Measurements from ENCODE around the gene SIPA1L3. TPM values are rescaled to one million over a fixed set of nuclear protein-coding genes. Genes with fewer than 3 reads are reported as not detected.

The SIPA1L3 gene
- polyA plus RNA-seq, 1 of the 3 experiments (the other 2 are of a cell fraction): 11.6 TPM

DNA sequence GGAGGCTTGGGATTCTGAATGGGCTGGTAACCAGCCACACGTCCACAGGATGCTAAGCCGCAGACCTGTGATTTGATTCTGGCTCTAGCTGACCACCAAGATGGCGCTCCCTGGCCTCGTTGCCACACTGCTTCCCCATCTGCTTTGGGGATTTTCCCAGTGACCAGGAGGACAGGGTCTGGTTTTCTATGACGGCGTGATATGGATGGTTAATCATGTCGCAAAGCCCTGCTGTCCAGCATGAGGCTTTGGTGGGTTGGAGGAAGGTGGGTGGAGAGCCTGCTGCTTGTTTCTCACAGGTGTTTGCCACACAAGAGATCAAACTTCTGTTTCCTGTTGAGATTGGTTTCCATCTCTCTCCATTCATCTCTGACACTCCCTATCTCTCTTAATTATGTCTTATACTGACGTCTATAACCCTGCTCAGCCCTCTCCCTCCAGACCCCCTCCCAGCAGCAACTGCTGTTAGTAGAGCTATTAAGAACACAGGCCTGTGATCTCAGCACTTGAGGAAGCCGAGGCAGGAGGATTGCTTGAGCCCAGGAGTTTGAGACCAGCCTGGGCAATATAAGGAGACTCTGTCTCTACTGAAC is 102.7 kb downstream of the SIPA1L3 start (continued):
- no peak for TF ChIP-seq CHD2 (IDR thresholded peaks at IDR 0.05; ENCODE audit: low read length, partially characterized antibody)
- TF ChIP-seq, protein P1, sequence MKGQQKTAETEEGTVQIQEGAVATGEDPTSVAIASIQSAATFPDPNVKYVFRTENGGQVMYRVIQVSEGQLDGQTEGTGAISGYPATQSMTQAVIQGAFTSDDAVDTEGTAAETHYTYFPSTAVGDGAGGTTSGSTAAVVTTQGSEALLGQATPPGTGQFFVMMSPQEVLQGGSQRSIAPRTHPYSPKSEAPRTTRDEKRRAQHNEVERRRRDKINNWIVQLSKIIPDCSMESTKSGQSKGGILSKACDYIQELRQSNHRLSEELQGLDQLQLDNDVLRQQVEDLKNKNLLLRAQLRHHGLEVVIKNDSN (IDR thresholded peaks at IDR 0.05; ENCODE audit: borderline replicate concordance, low read depth): no peak
- no peak for TF ChIP-seq SMC3 (IDR thresholded peaks at IDR 0.05; ENCODE audit: low read depth, low read length)
- TF ChIP-seq, protein P2, sequence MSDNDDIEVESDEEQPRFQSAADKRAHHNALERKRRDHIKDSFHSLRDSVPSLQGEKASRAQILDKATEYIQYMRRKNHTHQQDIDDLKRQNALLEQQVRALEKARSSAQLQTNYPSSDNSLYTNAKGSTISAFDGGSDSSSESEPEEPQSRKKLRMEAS (IDR thresholded peaks at IDR 0.05; ENCODE audit: low read depth): no peak
- no peak for TF ChIP-seq POLR2AphosphoS5 (IDR thresholded peaks at IDR 0.05; ENCODE audit: low read depth, low read length)

DNA sequence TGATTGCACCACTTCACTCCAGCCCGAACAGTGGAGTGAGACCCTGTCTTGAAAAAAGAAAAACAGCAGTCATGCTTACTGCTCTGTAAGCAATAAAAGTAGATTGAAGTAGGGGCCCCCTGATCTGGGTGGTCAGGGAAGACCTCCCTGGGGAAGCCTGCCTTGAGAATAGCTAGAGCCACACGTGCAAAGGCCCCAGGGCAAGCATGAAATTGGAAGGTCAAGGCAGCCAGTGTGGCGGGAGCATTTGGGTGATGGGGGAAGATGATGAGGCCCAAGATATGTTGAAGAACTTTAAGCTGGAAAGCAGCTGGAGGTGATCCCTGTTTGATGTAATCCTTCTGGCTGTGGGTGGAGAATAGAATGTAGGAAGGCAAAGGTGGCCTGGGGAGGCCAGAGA is 104.4 kb downstream of the SIPA1L3 start:
- no peak for TF ChIP-seq FOSL2 (IDR thresholded peaks at IDR 0.05; ENCODE audit: borderline replicate concordance, low read depth)
- TF ChIP-seq RXRA (IDR thresholded peaks at IDR 0.05; ENCODE audit: borderline replicate concordance, low read depth): no peak
- no peak for TF ChIP-seq GABPA (IDR thresholded peaks at IDR 0.05; ENCODE audit: low read depth)
- no peak for TF ChIP-seq MEF2A (IDR thresholded peaks at IDR 0.05; ENCODE audit: borderline replicate concordance, low read depth)
- no peak for TF ChIP-seq FOXM1 (IDR thresholded peaks at IDR 0.05; ENCODE audit: low read depth)
- TF ChIP-seq, protein P3, sequence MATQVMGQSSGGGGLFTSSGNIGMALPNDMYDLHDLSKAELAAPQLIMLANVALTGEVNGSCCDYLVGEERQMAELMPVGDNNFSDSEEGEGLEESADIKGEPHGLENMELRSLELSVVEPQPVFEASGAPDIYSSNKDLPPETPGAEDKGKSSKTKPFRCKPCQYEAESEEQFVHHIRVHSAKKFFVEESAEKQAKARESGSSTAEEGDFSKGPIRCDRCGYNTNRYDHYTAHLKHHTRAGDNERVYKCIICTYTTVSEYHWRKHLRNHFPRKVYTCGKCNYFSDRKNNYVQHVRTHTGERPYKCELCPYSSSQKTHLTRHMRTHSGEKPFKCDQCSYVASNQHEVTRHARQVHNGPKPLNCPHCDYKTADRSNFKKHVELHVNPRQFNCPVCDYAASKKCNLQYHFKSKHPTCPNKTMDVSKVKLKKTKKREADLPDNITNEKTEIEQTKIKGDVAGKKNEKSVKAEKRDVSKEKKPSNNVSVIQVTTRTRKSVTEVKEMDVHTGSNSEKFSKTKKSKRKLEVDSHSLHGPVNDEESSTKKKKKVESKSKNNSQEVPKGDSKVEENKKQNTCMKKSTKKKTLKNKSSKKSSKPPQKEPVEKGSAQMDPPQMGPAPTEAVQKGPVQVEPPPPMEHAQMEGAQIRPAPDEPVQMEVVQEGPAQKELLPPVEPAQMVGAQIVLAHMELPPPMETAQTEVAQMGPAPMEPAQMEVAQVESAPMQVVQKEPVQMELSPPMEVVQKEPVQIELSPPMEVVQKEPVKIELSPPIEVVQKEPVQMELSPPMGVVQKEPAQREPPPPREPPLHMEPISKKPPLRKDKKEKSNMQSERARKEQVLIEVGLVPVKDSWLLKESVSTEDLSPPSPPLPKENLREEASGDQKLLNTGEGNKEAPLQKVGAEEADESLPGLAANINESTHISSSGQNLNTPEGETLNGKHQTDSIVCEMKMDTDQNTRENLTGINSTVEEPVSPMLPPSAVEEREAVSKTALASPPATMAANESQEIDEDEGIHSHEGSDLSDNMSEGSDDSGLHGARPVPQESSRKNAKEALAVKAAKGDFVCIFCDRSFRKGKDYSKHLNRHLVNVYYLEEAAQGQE (IDR thresholded peaks at IDR 0.05; ENCODE audit: low read depth, low read length): no peak
- TF ChIP-seq RCOR1 (IDR thresholded peaks at IDR 0.05; ENCODE audit: low read length): no peak
- peaks cover 57% of the 10 kb centered on the region for H3K79me2 ChIP-seq (ENCODE audit: insufficient read depth)
- no peak overlapping the region for H3K4me2 ChIP-seq
- POLR2A ChIA-PET: no interaction called here
- no peaks in the 10 kb centered on the region for H4K20me1 ChIP-seq (ENCODE audit: insufficient read depth)
- peaks cover 0 to 3% of the 10 kb centered on the region in 2 experiments for H3K36me3 ChIP-seq (replicated peaks in 1 of 2; ENCODE audit: control insufficient read depth in 1 of 2, insufficient read depth in 2 of 2, low read length in 1 of 2)
- DNase-seq: no peak
- no peaks in the 10 kb centered on the region; a peak in 1 of 4 replicates for H3K4me1 ChIP-seq (ENCODE audit: control insufficient read depth in 1 of 2, insufficient read depth in 2 of 2, low read depth in 1 of 2, low read length in 1 of 2)
- H3K9me2 ChIP-seq: no peaks in the 10 kb centered on the region
- 94% methylated on average over 3 of the region's 3 CpGs for WGBS (ENCODE audit: low lambda C conversion rate)
- H2AFZ ChIP-seq (ENCODE audit: low read depth): no peak overlapping the region
- H3K9ac ChIP-seq: no peak overlapping the region
- no peak overlapping the region for H3K27ac ChIP-seq (ENCODE audit: low read depth in 2 of 2, low read length in 1 of 2)
- CTCF ChIA-PET: interaction anchor here (1.9 kb wide), 1 partner anchor 109 kb away, joined by 5 read pairs; no protein-coding TSS in a partner anchor
- H3F3A ChIP-seq (replicated peaks; ENCODE audit: insufficient read depth): peaks cover 4% of the 10 kb centered on the region
- H3K27me3 ChIP-seq (ENCODE audit: insufficient read depth): no peaks in the 10 kb centered on the region
- no peaks in the 10 kb centered on the region for H3K9me3 ChIP-seq
- no peak overlapping the region for H3K4me3 ChIP-seq (ENCODE audit: low read depth in 2 of 2, low read length in 1 of 2)

All from SK-N-SH (cell line).